BLaER1 (cell line): ENCODE results near the gene RIMS3.
A peak's percentile ranks its signal among the peaks of the same experiment; 100 is the strongest.
"Not testable (repeated sequence)": the region's sequence is repeated elsewhere in the genome, so short reads cannot be mapped to it uniquely, and the experiment has no call there.

Source experiments
- H3K27ac ChIP-seq: shearing (Covaris generic); formaldehyde crosslinking; 2 replicates; pipeline ENCODE4 v1.8.1; 2022
- H3K27me3 ChIP-seq: shearing (Covaris generic); formaldehyde crosslinking; 2 replicates; pipeline ENCODE4 v1.8.1; 2022
- H3K36me3 ChIP-seq: shearing (Covaris generic); formaldehyde crosslinking; 2 replicates; pipeline ENCODE4 v1.8.1; 2022
- H3K4me1 ChIP-seq: shearing (Covaris generic); formaldehyde crosslinking; 2 replicates; pipeline ENCODE4 v1.8.1; 2022
- H3K4me2 ChIP-seq: shearing (Covaris generic); formaldehyde crosslinking; 2 replicates; pipeline ENCODE4 v1.8.1; 2022
- H3K4me3 ChIP-seq: shearing (Covaris generic); formaldehyde crosslinking; 2 replicates; pipeline ENCODE4 v1.8.1; 2022
- H3K9ac ChIP-seq: shearing (Covaris generic); formaldehyde crosslinking; 2 replicates; pipeline ENCODE4 v1.8.1; 2022
- H3K9me3 ChIP-seq: shearing (Covaris generic); formaldehyde crosslinking; 2 replicates; pipeline ENCODE4 v1.8.1; 2022
- H4K20me1 ChIP-seq: shearing (Covaris generic); formaldehyde crosslinking; 2 replicates; pipeline ENCODE4 v1.8.1; 2022
- Cebpa-rat ChIP-seq: shearing (Covaris generic); IDR thresholded peaks from 2 replicates; pipeline ENCODE4 v1.8.1; 2022

The RIMS3 gene

DNA sequence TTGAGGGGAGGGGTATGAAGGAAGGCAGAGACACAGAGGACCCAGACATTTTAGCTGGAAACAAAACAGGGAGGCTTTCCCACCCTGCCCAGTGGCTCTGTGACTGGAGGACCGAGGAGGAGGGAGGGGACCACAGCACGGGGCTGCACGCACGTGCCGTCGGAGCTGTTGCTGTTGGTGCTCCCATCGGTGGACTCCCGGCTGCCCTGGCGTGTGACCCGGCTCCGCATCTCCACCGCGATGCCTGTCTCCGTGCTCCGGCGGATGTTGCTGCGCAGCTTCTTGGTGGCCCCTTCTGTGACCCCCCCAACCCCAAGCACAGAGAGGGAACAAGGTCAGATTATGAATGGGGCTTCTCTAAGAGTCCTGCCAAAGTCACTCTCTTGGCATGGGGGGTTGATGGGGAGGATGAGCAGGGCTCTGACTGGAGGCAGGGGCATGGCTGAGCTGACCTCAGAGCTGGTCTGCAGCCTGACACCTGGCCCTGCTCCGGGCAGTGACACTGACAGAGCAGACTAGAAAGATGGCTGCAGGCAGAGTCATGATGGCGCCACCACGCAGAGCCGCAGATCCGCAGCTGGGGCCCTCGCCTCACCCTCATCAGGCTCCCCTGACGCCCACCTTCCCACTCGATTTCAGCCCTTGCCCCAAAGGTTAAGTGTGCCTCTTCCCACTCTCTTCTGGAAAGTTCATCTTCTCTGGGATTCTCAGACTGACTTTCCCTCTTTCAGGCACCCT, 29.6 kb downstream of the RIMS3 start:
- Histone ChIP-seq H4K20me1 (peaks cover 14% of the 10 kb centered on the region; the same call in 1 of the 2 replicates), H3K36me3 (peaks cover 61% of the 10 kb centered on the region), H3K9me3 (peaks cover 14% of the 10 kb centered on the region), H3K9ac (no peak overlapping the region), H3K27me3 (no peaks in the 10 kb centered on the region), H3K27ac (no peak overlapping the region), H3K4me3 (no peak overlapping the region), H3K4me2 (no peak overlapping the region), H3K4me1 (peaks cover 65% of the 10 kb centered on the region)
- TF ChIP-seq Cebpa-rat: no peak

DNA sequence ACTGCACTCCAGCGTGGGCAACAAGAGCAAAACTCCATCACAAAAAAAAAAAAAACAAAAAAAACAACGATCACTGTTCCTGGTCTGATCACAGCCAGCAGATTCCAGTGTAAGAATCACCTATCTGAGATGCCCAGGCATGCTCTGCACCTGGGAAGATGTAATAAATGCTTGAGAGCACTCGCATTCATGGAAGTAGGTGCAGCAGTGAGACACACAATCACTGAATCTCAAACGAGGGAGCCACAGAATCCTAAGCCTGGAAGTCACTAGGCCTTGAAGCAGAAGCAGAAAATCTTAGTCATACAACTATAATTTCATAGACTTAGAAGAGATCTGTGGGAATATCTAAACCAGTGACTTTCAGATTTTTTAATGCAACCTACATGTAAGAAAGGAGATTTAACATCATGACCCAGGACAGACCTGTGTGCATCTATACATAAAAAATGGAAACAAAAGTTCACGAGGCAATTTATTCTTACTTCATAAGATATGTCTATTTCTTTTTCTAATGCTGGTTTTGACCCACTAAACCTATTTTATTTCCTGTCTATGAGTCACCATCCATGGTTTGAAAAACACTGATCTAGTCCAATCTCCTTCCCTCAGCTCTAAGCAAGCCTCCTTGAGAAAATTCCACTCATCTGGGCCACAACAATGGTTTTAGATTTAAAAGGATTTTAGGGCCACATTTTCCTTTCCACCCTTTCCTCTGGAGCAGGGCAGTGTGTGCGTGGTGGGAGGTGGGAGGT, 30.4 kb downstream of the RIMS3 start:
- peaks cover 63% of the 10 kb centered on the region for H3K36me3 ChIP-seq
- H3K4me3 ChIP-seq: no peak overlapping the region
- TF ChIP-seq Cebpa-rat: no peak
- peaks cover 14% of the 10 kb centered on the region for H3K9me3 ChIP-seq
- no peak overlapping the region for H3K9ac ChIP-seq
- no peak overlapping the region for H3K27ac ChIP-seq
- H4K20me1 ChIP-seq: peaks cover 8% of the 10 kb centered on the region; the same call in 1 of the 2 replicates
- peaks cover 65% of the 10 kb centered on the region for H3K4me1 ChIP-seq
- H3K4me2 ChIP-seq: no peak overlapping the region
- no peaks in the 10 kb centered on the region for H3K27me3 ChIP-seq

DNA sequence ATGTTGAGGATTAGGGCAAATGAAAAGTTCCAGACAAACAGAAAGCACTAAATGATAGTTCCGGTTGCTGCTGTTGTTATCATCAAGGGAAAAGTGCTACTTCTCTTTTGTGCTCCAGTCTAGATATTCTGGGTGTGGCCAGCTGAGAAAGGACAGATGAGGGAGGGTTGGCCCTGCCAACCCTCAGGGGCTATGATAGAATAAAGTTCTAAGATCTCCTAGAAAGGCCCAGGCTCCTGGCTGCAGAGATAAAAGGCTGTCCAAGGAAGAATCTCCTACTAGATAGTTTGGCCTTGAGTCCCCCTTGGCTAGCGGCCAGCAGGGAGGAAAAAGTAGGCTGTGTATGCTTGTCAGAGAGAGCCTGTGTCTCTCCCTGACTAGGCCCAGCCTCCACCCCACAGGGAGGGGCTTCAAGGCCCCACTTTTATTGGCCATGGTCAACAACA, 31.5 kb downstream of the RIMS3 start:
- H3K27me3 ChIP-seq: no peaks in the 10 kb centered on the region
- no peaks in the 10 kb centered on the region; the same call in 1 of the 2 replicates for H4K20me1 ChIP-seq
- TF ChIP-seq Cebpa-rat: no peak
- H3K9ac ChIP-seq: peak overlapping the region; percentile 47
- peaks cover 54% of the 10 kb centered on the region for H3K36me3 ChIP-seq
- H3K4me1 ChIP-seq: peaks cover 66% of the 10 kb centered on the region
- peaks cover 14% of the 10 kb centered on the region for H3K9me3 ChIP-seq
- peak overlapping the region; percentile 74 for H3K4me2 ChIP-seq
- H3K4me3 ChIP-seq: no peak overlapping the region
- peak overlapping the region; percentile 55; the same call in 1 of the 2 replicates for H3K27ac ChIP-seq

DNA sequence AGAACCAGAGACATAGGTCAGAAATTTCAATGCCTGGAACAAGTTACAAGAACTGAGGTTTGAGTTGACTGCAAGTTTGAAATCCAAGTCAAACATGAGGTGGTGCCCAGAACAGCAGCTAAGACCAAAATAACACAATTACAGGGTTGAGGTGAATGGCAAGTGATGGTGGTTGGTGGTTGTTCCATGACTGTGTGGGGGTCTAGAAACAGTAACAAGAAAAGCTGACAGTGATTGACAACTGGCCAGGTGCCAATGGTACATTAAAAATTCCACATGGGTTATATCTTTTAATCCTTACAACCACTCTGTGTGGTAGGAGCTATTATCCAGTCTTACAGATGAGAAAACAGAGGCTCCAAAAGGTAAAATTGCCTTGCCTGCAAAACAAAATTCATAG, 32.0 kb downstream of the RIMS3 start:
- no peak overlapping the region for H3K4me3 ChIP-seq
- peak overlapping the region; percentile 74 for H3K4me2 ChIP-seq
- no peaks in the 10 kb centered on the region for H3K27me3 ChIP-seq
- no peaks in the 10 kb centered on the region for H4K20me1 ChIP-seq
- peaks cover 54% of the 10 kb centered on the region for H3K36me3 ChIP-seq
- H3K9me3 ChIP-seq: peaks cover 14% of the 10 kb centered on the region
- peak overlapping the region; percentile 47 for H3K9ac ChIP-seq
- H3K4me1 ChIP-seq: peaks cover 71% of the 10 kb centered on the region
- no peak for TF ChIP-seq Cebpa-rat
- peak overlapping the region; percentile 55; the same call in 1 of the 2 replicates for H3K27ac ChIP-seq

DNA sequence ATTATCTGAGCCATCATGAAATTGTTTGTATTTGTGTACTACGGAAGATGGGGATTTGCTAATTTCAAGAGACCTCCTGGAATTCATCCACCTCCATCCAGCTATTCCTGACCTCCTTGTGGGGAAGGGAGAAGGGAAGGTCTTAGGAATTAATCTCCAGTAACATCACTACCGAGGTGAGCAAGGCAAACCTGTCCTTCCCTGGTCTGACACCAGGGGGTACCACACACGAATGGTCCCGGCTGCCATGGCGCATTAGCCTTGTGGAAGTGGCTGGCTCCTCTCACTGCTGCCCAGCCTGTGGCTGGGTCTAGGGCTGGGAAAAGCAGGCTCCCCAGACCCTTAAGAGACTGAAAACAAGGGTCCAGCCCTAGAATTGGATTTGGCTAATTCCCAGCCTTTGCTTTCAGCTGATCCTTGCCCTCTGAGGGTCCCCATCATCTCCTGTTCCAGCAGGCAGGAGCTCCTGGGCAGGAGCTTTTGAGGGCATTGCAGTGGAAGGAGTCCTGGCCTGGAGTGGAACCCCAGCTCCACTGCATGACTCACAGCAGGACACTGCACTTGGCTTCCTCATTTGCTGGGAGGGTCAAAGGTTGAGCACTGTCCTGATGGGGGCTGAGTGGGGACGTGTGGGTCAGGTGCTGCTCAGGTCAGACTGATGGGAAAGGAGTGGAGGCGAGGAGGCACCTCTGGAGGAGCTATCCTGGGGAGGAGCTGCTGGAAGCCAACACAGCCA, 34.8 kb downstream of the RIMS3 start:
- Histone ChIP-seq H3K36me3 (peaks cover 36% of the 10 kb centered on the region), H4K20me1 (no peaks in the 10 kb centered on the region; the same call in 1 of the 2 replicates), H3K4me3 (no peak overlapping the region), H3K9me3 (peaks cover 3% of the 10 kb centered on the region), H3K9ac (no peak overlapping the region), H3K4me2 (peak overlapping the region; percentile 86), H3K4me1 (peaks cover 83% of the 10 kb centered on the region), H3K27ac (peak overlapping the region; percentile 45), H3K27me3 (no peaks in the 10 kb centered on the region)
- no peak for TF ChIP-seq Cebpa-rat

DNA sequence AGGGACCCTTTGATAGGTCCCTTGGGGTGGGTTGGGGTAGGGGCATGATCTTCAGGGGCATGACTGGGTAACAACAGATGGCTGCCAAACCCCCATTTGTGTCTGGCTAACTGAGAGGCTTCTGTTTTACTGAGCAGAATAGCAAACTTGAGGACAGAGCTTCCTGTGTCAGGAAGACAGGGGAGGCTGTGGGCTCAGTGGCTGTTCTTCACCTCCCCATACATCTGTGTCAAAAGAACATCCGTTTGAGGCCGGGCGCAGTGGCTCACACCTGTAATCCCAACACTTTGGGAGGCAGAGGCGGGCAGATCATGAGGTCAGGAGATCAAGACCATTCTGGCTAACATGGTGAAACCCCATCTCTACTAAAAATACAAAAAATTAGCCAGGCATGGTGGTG, 35.9 kb downstream of the RIMS3 start:
- Histone ChIP-seq H3K36me3 (peaks cover 31% of the 10 kb centered on the region), H3K27ac (peak overlapping the region; percentile 45), H3K4me1 (peaks cover 89% of the 10 kb centered on the region), H3K4me2 (peak overlapping the region; percentile 86)
- H3K9me3 ChIP-seq, H3K9ac ChIP-seq, H4K20me1 ChIP-seq, H3K4me3 ChIP-seq, H3K27me3 ChIP-seq: not testable (repeated sequence)

DNA sequence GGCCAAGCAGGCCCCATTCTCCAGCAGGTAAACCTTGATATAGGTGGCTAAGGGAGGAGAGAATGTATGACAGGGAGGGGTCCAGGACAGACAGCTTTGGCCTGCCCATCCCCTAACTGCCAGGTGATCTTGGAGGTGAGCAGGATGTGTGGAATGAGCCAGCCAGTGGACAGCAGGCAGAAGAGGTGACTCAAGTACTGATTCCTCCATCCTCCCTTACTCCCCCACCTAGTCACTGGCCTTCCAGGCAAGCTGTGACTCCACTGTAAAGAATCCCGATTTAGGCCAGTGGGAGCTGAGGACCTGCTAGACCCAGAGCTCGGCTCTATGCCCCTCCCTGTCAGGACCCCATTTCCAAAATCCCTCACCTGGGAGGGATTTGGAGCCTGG, 36.6 kb downstream of the RIMS3 start:
- H3K27ac ChIP-seq: peak overlapping the region; percentile 45

DNA sequence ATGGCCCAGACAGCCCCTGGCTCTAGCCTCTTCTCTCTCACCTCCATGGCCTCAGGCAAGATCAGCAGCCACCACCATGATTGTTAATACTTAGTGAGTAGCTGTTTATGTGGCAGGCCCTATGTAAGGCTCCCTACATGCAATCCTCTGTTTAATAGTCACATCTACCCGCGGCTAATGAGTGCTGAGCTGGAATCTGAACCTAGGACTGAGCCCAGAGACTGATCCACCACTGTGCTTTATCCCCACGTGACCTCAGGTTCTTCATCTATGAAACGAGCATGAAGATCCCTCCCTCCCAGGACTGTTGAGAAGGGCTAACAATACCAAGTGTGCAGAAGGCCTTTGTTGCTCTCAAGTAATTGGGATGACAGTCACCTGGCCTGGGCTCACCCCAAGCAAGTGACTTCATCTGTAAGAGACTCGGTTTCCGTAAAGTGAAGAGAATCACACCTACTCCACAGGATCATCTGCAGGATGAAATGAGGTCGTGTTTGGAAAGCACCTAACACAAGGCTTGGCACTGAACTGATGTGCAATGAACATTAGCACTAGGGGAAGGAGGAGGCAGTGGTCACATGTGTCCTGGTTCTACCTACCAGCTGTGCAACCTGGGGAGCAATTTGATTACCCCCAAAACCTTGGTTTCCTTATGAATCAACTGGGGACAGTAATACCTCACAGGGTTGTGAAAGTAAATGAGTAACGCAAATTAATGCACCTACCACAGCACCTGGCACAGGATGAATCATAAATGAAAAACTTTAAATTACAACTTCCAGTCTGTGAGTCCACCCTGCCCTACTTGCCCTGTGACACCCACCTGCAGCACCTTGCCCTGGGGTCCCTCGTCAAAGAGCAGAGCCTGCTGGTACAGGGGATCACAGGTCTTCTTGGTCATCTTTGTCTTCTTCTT, 37.2 kb downstream of the RIMS3 start:
- H3K36me3 ChIP-seq: peaks cover 31% of the 10 kb centered on the region
- H3K9ac ChIP-seq: no peak overlapping the region
- H3K27ac ChIP-seq: peak overlapping the region; percentile 45
- no peaks in the 10 kb centered on the region for H3K27me3 ChIP-seq
- H3K9me3 ChIP-seq: no peaks in the 10 kb centered on the region
- no peak overlapping the region for H3K4me3 ChIP-seq
- TF ChIP-seq Cebpa-rat: no peak
- peaks cover 89% of the 10 kb centered on the region for H3K4me1 ChIP-seq
- H3K4me2 ChIP-seq: peak overlapping the region; percentile 86
- H4K20me1 ChIP-seq: peaks cover 6% of the 10 kb centered on the region; the same call in 1 of the 2 replicates

More for the DNA sequence above, 36.6 kb downstream of the RIMS3 start:
- peaks cover 6% of the 10 kb centered on the region; the same call in 1 of the 2 replicates for H4K20me1 ChIP-seq
- no peak overlapping the region for H3K4me3 ChIP-seq
- H3K4me1 ChIP-seq: peaks cover 89% of the 10 kb centered on the region
- H3K27me3 ChIP-seq: no peaks in the 10 kb centered on the region
- H3K4me2 ChIP-seq: peak overlapping the region; percentile 86
- no peak overlapping the region for H3K9ac ChIP-seq
- H3K9me3 ChIP-seq: no peaks in the 10 kb centered on the region
- no peak for TF ChIP-seq Cebpa-rat
- peaks cover 31% of the 10 kb centered on the region for H3K36me3 ChIP-seq

DNA sequence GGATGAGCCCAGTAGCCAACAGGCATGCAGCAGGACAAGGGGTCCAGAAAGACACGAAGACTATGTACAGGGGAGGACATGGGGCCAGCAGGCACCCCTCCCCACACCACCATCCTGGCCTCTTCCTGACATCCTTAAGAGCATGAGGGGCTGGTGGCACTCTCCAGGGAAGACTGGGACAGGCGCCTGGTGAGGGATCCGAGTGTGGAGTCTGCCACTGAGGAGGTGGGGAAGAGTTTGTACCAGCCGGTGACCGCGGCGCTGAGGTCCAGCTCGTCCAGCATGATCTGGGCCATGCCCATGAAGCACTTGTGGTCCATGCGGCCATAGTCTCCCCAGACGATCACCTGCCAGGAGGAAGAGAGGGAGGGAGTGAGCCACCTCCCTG, 39.1 kb downstream of the RIMS3 start:
- peaks cover 98% of the 10 kb centered on the region for H3K4me1 ChIP-seq
- peak overlapping the region; percentile 79 for H3K9ac ChIP-seq
- no peaks in the 10 kb centered on the region for H3K27me3 ChIP-seq
- no peaks in the 10 kb centered on the region for H3K9me3 ChIP-seq
- H3K27ac ChIP-seq: peak overlapping the region; percentile 87
- no peak for TF ChIP-seq Cebpa-rat
- H4K20me1 ChIP-seq: peaks cover 6% of the 10 kb centered on the region; the same call in 1 of the 2 replicates
- H3K4me2 ChIP-seq: peak overlapping the region; percentile 91
- peaks cover 37% of the 10 kb centered on the region for H3K36me3 ChIP-seq
- H3K4me3 ChIP-seq: peak overlapping the region; percentile 35
